Effector CD8-positive, alpha-beta T cell (primary cell): ENCODE data around the gene DIS3L.
"Not testable (repeated sequence)": the region's sequence is repeated elsewhere in the genome, so short reads cannot be mapped to it uniquely, and the experiment has no call there.

Source experiments
- DNase-seq: peaks from one replicate; lab custom pipeline; 2025; lab: John Stamatoyannopoulos, UW
- total RNA-seq, 4 experiments: gene quantifications; one replicate each; lab custom pipeline; 2026; lab: John Stamatoyannopoulos, UW

Gene DIS3L
- 52.9 to 92.9 (median 78.1) reads per million in 4 experiments for total RNA-seq

DNA sequence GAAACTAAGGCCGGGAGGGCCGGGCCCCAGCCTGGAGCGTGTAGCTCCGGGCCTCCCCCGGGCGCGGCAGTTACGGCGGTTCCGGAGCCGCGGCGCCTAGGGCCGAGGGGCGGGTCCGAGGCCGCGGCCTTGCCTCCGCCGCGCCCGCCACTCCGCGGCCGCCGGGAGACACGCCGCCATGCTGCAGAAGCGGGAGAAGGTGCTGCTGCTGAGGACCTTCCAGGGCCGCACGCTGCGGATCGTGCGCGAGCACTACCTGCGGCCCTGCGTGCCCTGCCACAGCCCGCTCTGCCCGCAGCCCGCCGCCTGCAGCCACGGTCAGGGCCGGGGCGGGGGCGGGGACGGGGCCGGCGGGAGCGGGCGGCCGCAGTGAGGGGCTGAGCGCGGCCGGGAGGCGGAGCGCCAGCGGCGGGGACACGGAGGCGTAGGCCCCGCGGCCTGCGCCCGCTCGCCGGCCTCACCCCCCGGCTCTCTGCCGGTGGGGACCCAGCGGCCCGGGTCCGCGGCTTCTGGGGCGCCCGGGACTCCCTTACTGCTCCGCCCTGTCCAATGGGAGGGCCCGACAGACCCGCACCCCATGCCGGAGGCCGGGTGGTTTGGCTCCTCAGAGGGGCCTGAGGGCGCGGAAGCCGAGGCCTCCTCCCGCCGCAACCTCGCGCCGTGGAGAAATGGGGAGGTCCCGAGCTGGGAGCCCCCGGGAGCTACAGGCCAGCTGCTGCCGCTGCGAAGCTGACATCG lies at the start of gene DIS3L:
TSS of gene DIS3L (plus strand) at position 150 of the 738 bp plus-strand sequence. CDS start at position 179, 29 bp downstream.
- peak; percentile 42 for DNase-seq

DNA sequence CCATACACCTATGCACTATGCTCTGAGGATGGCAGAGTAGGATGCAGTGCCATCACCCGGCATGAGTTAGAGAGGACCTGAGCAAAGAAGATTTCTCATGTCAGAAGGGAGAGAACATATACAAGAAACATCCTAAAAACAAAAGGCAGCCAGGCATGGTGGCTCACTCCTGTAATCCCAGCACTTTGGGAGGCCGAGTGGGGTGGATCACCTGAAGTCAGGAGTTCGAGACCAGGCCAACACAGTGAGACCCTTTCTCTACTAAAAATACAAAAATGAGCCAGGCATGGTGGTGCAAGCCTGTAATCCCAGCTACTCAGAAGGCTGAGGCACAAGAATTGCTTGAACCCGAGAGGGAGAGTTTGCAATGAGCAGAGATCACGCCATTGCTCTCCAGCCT lies 47.5 kb upstream of the DIS3L start:
- DNase-seq = not testable (repeated sequence)

- no peak for DNase-seq
These were observed 46.4 kb upstream of the DIS3L start for GRCh38 chr15:66246937-66247336.

DNA sequence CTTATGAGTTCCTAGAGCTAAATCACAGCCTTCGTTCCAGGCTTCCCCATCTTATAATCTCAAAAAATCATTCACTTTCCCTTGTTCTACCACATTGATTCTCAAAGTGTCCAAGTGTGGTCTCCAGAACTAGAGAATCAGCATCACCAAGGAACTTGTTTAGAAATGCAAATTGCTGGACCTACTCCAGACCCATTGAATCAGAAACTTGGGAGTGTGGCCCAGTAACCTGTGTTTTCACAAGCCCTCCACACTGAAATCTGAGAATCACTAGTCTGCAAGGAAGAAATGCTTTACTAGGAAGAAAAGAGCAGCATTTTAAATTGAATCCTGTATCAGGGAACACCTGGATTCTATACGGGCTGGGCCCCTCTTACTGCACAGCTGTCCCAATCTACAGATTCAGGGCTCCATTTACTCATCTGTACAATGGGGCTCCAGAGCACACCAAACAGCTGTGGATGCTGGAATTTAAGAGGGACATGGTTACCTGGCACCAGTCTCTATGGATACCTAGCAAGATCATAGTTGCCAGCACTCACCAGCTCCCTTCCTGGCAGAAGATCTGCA lies 43.7 kb upstream of the DIS3L start:
- DNase-seq = no peak

- DNase-seq = no peak
These were observed 42.1 kb upstream of the DIS3L start for GRCh38 chr15:66251065-66251789.

DNA sequence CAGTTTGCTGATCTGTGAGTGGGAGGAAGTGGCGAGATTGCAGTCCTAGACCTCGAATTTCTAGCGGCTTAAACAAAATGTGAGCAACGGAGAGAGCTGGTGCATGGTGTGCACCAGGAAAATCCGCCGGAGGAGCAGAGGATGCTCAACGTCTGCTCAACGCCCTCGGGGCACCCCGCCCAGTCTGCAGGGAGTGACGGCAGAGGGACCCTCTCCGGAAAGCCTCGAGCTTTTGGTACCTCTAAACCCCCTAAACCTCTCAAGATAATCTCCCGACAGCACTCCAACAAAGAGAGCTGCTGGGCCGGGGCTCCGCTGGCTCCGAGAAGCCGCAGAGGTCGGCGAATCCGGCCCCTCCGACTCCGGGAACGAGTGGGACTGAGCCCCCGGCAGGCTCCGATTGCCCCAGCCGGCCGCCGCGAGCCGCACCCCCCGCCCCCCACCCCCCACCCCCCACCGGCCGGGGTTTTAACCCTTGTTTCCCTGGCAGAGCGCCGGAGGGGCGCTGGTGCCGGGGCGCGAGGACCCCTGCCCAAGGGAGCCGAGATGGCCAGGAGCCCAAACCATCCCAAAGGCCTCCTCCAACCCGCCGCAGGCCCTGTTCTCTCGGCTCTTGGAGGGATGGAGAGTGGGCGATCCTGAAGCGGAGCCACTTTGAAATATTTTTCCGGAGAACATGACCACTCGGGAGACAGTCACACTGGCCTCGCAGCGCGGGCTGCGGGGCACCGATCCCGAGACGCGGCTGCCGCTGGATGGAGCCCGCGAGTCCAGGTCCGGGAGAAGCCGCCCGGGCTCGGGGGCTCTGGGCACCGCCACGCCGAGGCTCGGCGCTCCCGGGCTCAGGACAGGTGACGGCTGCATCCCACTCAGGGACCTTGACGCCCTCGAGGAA lies 41.3 kb upstream of the DIS3L start:
- peak; percentile 14 for DNase-seq

GRCh38 chr15:66252685-66253417 lies 40.5 kb upstream of the DIS3L start:
- no peak for DNase-seq

DNA sequence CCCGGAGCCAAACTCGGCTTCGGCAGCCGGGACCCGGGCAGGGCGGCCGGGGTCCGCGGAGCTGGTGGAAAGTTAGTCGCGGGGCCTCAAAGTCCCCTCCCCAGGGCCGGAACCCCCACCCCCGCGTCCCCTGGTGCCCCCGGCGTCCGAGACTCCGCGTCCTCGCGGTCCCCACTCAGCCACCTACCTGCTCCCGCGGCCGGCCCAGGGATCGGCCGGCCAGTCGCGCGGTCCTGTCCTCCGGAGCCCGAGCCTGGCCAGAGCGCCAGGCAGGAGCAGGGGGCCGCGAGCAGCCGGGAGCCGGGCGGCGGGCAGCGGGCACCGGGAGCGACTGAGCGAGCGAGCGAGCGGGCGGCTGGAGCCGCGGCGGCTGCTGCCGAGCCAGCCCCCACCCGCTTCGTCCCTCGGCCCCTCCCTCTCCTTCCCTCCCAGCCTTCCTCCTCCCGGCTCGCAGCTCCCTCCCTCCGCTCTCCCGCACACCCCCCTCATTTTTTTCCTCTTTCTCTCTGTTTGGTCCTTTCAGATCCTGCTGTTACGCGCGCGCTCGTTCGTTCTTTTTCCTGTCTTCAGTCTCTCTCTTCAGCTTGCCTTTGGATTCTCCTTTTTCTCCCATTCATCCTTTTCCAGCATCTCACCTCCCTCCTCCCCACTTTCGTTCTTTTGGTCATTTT lies 39.8 kb upstream of the DIS3L start, which contains the start of gene MEGF11:
TSS of gene MEGF11 (minus strand) at position 333 of the 671 bp plus-strand sequence. CDS start 125,347 bp downstream, outside the sequence.
- DNase-seq = no peak

DNA sequence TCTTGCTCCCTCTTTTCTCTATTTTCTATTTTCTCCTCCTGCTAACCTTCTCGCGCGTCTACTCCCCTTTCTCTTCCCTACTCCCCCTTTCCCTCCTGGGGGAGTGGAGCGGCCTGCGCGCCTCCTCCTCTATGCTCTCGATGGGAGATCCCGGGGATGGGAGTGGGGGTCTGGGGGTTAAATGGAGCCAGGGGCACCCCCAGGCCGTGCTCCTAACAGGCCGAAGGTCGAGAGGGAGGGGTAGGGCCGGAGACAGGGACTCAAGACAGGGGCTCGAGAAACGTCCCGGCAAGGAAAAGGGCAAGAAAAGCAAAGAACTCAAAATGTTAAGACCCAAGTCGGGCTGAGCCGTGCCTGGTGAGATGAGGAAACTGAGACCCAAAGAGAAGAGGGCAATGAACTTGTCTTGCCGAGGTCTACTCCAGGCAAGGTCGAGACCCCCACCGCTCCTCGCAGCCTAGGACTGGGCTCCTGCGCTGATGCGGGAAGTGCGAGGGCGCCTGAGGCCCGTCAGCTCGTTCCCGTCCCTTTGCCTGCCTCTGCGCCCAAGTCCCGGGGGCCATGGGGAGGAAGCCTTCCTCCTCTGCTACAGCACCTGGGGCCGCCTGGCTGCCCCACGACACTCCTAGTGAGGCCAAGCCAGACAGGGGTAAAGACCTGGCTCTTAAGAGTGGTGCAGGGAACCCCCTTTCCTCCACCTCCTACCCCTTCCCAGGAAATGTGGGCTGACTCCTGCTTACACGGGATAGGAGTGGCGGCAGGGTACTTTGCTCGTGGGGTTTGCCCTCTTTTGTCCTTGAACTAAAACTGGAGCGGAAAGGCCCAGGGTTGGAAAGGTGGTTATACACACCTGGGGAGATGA lies 39.0 kb upstream of the DIS3L start:
- DNase-seq = no peak

GRCh38 chr15:66254951-66255676 lies 38.3 kb upstream of the DIS3L start:
- DNase-seq = no peak

- no peak for DNase-seq
These were observed 36.7 kb upstream of the DIS3L start for GRCh38 chr15:66256692-66257091.

- DNase-seq = no peak
These were observed 32.3 kb upstream of the DIS3L start for GRCh38 chr15:66261056-66261455.

GRCh38 chr15:66262837-66263236 lies 30.5 kb upstream of the DIS3L start:
- not testable (repeated sequence) for DNase-seq

DNA sequence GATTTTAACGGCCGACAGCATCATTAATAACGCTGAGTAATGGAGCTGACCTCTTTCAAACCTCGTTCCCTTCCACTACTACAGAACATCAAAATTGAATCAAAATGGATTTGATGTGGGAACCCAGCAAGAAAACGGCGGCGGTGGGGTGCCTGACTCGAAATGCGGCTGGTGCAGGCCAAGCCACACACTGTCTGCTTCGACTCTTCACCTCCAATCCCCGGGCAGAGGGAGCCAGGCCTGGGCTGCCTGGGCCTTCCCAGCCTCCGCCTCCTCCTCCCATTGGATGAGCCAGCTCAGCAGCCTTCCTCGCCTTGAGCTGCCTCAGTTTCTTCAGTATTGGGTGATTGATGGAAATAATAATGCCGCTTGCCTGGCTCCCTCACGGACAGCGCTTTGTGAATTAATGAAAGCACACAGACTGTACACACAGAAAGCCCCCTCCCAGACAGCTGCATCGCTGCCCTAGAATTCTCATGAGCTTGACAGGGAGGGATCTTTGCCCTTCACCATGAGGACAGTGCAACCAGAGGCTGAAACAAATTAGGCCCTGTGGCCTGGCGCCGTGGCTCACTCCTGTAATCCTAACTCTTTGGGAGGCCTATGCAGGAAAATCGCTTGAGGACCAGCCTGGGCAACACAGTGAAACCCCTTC lies 28.4 kb upstream of the DIS3L start:
- DNase-seq = no peak

DNA sequence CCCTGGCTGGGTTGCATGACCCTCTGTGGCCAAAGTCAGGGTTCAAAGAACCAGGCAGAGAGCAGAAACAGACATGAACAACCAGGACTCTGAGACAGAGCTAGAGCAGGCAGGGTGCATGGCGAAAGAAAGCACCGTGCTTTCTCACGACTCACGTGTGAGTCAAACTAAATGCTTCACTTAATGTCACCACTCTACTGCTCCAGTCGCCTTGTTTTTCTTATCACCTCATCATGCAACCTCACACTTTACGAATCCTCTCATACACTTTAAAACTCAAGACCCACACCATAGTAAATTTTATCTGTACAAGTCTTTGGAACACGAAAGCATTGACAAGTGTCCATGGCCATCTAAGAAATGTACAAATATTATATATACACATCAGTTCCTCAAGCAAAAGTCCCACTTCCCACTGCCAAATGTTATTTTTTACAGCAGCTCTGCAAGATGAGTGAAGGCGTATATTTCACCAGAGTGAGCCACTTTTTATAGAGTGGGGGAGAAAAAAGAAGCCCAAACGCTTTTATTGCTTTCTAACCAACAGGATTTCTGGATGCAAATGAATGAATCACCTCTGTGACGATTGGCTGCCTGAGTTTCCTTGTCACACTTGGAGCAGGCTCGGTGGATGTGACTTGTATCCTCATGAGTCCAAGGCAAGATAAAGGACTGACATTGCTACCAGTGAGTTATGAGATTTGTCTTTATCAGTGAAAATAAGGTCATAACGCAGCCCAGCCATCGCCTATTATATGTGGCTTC lies 23.9 kb upstream of the DIS3L start:
- DNase-seq = no peak

DNA sequence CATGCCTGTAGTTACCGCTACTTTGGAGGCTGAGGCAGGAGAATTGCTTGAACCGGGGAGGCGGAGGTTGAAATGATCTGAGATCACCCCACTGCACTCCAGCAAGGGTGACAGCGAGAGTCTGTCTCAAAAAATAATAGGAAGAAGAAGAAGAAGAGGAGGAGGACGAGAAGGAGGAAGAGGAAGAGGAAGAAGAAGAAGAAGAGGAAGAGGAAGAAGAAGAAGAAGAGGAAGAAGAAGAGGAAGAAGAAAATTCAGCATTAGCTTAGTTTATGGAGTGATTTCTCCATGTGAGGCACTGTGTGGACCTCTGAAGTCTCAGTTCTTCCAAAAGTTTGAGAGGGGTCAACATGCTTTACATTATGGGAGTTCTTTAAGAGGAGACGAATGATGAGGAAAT lies 22.4 kb upstream of the DIS3L start:
- DNase-seq = no peak

GRCh38 chr15:66275352-66275751 lies 18.0 kb upstream of the DIS3L start:
- DNase-seq = no peak
